ENCODE results near the gene S100A8.

The S100A8 gene

GRCh38 chr1:153390938-153391710 lies at the start of gene S100A8:
Gene S100A8 (minus strand): TSS chr1:153391073. CDS start chr1:153390535, 538 bp downstream.
- no peak within 1 kb of the TSS for H3K4me3 ChIP-seq (ENCODE audit: low read length)
- DNase-seq (ENCODE audit: low read depth) = no peak
- no peak for TF ChIP-seq CTCF (conservative IDR thresholded peaks at IDR 0.05; ENCODE audit: low read depth, low read length)

DNA sequence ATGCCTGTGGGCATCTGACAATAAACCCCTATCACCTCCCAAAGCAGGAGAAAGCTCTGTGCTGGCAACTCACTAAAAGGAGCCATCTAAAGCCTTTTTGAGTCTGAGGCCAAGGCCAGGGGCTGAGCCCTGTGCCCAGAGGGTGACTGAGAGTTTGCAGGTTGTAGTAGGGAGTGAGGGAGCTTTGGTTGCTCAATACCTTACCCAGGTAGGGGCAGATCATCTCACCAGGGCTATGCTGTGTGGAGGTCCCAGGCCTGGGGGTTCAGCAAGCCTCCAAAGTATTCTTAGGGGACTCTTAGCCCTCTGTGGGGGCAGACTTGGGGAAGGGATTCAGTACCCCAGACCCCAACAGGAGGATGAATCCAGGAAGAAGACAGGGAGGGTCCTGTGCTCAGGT lies 48.4 kb upstream of the S100A8 start:
- no peak overlapping the region for H3K4me3 ChIP-seq (ENCODE audit: low read length)
- no peak for DNase-seq (ENCODE audit: low read depth)
- no peak for TF ChIP-seq CTCF (conservative IDR thresholded peaks at IDR 0.05; ENCODE audit: low read depth, low read length)

- TF ChIP-seq CTCF (conservative IDR thresholded peaks at IDR 0.05; ENCODE audit: low read depth, low read length) = no peak
- DNase-seq (ENCODE audit: low read depth) = no peak
- H3K4me3 ChIP-seq (ENCODE audit: low read length) = no peak overlapping the region
Measured at GRCh38 chr1:153438599-153438998, 47.7 kb upstream of the S100A8 start.

DNA sequence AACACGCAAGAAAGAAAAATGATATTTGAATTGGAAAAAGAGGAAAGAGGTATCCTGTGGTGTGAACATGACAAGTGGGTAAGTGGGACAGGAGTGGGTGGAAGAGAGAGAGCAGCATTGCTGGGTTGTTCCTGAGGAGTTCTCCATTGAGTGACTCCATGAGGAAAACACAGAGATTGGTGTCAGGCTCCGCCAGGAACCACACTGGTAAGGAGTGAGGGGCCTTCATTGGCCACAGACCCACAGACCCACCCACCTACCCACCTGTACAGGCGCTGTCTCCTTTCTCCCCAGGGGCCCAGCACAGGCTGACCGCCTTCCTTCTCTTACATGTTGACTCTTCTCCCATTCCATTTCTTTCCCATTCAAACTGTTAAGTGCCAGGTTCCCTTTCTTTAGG lies 46.4 kb upstream of the S100A8 start:
- TF ChIP-seq CTCF (conservative IDR thresholded peaks at IDR 0.05; ENCODE audit: low read depth, low read length) = no peak
- H3K4me3 ChIP-seq (ENCODE audit: low read length) = no peak overlapping the region
- no peak for DNase-seq (ENCODE audit: low read depth)

DNA sequence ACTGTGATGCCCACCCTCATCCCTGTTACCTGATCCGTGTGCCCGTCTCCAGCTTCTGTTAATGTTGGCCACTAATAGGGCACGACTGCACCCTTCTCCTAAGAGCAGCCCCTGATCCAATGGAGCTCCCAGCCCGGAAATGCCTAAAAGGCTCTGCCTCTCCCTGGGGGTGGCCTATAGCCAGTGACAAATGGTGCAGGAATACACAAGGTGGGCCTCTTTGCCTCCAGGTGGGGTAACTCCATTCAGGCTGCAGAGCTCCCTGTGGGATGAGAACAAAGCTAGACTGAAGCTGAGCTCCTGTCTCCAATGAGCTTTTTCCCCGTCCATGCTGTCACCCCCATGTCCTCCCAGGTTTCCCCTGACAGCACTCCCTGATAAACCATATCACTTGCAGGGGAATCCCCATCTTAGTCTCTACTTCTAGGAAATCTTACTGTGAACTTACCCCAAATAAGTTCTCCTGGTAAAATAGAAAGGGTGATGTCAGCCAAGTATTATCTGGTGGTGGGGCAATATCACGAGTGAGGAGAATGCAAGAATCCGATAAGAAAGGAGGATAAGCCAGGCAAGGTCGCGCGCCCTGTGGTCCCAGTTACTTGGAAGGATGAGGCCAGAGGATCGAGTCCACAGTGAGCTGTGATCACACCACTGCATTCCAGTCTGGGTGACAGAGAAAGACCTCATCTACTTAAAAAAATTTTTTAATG lies 44.0 kb upstream of the S100A8 start:
- no peak for DNase-seq (ENCODE audit: low read depth)
- no peak for TF ChIP-seq CTCF (conservative IDR thresholded peaks at IDR 0.05; ENCODE audit: low read depth, low read length)
- H3K4me3 ChIP-seq (ENCODE audit: low read length) = no peak overlapping the region

DNA sequence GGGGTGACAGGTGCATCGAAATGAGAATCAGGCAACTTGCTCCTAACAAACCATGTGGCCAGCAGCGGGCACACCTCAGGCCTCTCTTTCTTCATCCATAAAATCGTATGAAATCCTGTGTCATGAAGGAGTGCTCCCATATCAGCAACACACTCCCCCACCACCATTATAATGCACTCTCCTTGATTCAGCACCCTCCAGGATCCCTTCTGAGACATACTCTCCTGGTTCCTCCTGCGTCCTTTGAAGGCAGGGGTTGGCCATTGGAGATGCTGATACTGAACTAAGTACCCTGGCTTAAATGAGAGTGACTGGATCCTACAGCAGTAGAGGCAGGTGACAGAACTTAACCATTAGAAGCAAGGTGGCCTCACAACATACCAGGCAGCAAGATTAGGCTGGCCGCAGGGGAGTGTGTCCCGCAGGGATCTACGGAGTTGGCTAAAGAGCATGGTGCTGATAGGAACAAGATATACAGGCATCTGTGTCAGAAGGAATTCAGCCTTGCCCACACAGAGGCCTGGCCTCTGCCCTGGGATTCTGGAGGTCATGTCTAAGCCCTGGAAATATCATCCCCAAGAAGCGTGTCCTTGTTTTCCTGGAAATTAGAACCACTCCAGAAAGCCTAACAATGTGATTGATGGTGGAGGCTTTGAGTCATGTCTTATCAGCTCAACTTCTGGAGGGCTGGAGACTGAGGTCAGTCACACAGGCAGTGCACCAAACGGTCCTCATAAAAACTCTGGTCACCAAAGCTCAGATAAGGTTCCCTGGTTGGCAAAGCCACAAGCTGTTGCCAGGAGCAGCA lies 42.2 kb upstream of the S100A8 start:
- TF ChIP-seq CTCF (conservative IDR thresholded peaks at IDR 0.05; ENCODE audit: low read depth, low read length) = no peak
- no peak overlapping the region for H3K4me3 ChIP-seq (ENCODE audit: low read length)
- DNase-seq (ENCODE audit: low read depth) = no peak

All from retinal pigment epithelial cell (primary cell).